EH (cell line): ENCODE data around the gene PKNOX2.
A peak's percentile ranks its signal among the peaks of the same experiment; 100 is the strongest.

Experiments used
- DNase-seq: peaks from one replicate; pipeline ENCODE4 v3.0.0-alpha.2; 2015; ENCODE audit warnings: low read depth

PKNOX2 gene

DNA sequence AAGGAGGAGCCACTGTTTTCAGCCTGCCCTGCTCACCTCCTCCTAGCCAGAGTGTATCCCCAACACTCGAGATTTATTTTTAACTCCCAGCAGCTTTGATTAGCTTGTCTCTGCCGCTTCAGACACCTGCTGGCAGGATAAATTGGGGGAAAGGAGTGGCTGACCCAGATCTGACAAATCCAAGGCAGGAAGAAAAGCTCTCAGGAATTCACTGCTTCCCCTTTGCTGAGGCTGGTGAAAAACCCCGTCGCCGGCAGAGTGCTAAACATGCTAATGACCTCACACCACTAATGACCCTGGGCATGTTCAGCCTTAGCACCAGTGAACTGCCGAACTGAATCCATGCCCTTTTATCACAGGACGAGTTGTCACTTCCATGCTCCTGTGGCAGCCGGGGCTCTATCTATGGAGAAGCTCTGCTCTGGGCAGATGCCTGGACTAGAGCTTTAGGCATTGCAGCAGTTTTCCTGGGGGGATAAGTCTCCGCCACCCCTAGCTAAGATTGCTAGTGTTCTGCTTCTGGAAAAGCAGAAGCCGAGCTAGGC, 279.3 kb downstream of the PKNOX2 start:
- DNase-seq, result no peak

DNA sequence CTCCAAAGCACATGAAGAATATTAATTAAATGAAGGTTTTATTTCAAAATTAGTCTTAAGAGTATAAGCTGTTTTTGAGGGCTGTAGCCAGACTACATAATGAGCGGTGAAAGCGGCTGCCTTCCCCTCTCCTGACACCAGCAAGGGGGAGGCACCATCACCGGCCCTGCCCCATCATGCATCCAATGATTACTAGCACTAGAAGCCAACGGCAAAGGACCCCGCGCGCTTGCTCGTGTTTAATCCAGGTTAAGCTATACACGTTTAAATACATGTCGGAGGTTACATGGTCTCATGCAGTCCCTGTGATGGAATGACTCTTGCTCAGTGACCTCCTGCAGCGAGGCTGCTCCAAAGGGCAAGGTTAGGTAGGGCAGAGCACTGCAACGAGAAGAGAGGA, 281.2 kb downstream of the PKNOX2 start:
- DNase-seq, result no peak

DNA sequence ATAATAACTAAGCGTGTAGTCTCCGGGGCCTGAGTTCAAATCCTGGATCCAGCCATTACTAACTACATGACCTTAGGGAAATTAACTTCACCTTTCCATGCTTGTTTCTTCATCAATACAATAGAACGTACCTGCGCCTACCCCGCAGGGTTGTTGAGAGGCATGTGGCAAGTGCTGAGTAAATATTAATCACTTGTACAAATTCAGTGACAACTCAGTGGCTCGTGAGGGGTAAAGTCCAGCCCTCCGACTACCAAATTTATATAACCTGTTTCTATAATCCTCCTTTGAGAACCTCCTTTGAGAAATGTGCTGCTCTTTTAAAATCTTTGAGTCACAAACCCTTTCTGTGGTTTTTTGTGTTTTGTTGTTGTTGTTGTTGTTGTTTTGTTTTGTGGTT, 281.7 kb downstream of the PKNOX2 start:
- no peak for DNase-seq

DNA sequence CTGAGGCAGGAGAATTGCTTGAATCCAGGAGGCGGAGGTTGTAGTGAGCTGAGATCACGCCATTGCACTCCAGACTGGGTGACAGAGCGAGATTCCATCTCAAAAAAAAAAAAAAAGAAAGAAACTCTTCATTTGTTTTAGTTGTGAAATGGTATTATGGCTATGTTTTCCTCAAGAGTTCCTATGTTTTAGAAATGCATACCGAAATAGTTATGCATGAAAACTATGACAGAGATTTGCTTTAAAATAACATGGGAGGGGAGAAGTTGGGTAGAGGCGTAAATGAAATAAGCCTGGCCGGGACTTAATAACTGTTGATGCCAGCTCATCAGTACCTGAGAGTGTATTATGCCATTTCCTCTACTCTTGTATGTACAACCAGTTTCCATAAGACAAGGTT, 283.2 kb downstream of the PKNOX2 start:
- DNase-seq, result no peak

DNA sequence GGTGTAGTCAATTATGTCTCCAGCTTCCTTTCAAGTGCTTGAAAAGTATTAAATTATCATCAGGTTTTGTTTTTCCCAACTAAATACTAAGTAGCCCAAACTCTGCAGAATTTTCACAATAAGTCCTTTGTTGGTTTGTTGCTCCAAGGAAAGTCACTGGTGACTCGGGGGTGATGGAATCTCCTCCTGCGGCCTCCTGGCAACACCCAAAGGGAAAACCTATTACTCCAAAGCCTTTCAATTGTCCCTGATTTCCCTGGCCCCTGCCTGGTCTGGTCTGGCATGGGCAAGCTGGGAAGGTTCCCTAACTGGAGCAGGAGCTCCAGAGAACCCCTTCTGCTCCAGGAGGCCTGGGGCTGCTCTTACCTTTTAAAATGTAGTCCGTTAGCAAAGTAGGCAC, 283.6 kb downstream of the PKNOX2 start:
- DNase-seq, result peak; percentile 46

DNA sequence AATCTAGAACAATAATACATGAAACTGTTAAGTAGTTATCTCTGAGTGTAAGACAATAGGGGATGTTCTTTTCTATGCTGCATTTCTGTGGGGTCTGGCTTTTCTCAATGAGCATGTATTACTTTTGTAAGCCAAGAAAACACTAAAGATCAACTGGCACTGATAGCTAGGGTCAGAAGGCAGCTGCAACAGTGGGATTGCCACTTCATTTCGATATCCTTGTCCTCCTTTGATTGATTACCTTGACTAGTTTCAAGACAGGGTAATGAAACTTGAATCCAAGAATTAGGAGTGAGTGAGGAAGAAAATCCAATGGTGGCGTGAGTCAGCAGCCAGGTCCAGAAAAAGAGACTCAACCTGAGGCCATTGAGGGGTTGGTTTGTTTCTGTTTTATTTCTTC, 285.0 kb downstream of the PKNOX2 start:
- DNase-seq, result no peak

DNA sequence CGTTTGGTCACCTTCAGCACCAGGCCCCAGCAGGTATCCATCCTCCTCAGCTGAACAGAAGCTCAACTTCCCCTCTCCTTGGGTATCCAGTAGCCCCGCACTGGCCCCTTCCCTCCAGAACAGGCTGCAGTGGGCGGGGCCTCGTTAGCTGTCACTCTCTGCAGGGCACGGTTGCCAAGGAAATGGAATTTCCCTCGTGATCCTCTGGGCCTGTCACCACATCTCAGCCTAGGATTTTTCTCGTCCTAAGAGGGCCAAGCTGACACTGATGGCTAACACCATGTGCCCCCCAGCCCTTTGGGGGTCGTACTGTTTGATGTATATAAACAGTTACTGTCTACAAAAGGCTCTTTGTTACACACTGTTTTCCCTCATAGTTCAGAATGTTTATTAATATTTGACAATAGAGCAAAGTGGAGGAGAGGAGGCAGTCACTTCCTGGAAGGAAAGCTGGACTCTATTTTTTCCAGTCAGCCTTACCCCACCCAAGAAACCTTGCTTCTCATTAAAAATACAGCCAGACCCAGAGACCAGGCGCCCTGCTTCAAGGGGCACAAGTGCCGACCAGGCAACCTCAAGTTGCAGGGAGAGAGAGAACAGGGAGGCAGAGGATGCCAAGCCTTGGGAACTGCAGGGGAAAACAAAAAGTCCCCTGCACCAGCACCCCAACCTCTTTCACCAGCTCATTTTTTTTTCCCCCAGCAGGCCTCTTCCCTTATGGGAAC, 287.0 kb downstream of the PKNOX2 start:
- DNase-seq, result peak; percentile 35

DNA sequence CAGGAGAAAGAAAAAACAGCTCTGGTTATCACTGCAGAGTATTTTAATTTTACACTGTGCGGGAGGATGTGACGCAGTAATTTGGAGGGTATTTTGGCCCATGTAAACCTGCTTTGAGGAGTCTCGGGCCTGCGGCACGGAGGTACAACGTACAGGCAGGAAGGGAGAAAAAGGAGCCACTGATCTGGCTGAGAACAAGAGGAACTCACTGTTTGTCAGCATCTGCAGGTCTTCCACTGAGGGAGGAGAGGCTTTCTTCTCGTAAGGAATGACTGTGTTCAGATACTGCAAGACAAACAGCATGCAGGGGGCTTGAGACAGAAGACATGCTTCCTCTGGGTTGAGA, 287.5 kb downstream of the PKNOX2 start:
- no peak for DNase-seq

DNA sequence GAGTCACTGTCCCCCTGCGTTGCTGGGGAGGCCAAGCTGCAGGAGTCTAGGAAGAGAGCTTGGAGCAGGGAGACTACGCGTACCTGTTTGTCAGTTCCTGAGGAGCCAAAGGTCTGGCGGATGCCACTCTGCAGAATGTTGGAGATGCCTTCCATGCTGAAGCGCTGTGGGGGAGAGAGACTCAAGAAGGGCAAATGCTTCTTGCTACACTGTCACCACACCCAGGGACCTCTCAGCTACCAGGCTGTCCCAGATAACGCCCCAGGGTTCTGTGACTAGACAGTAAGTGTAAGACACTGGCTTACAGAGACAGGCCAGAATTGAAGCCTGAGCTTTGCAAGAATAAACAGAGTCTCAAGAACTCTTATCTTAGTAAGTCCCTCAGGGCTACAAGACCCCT, 289.5 kb downstream of the PKNOX2 start:
- no peak for DNase-seq

DNA sequence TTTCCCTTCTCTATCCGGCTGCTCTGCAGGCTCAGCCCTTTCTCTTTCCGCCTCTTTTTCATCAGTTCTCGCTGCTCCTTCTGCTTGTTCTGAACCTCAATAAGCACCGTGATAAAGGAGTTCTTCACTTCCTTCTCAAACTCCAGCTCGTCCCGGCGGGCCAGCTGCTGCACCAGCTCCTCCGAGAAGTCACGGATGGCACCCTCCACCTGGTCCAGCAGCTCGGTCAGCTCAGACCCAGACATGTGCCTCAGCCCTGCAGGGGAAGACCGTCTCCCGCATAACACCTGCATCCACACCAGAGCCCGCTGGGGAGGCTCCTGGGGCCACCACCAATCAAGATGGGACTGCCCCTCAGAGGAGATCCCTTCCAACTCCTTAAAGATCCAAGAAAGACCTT, 291.3 kb downstream of the PKNOX2 start:
- no peak for DNase-seq

DNA sequence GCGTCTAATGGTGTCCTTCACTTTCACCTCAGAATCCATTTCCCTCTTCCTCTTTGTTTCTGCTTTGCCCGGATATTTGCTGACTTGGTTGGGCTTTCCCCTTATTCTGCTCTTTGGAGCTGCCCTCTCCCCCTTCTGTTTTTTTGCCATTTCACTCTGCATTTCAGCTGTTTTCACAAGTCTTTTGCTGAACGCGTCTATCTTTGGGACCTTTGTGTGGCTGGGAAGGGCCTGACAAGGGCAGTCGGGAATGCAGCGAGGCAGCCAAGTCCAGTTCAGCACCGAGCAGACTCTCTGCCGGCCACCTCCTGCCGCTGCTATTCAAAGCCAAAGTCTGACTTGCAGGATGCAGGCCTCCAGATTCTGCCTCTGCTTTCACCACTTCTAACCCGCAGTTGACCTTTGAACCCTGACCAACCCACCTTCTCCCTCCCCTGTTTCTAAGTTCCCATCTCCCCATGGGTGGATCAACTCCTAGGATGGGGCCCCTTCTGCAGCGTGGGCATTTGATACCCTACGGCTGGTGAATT, 293.3 kb downstream of the PKNOX2 start:
- peak; percentile 61 for DNase-seq

DNA sequence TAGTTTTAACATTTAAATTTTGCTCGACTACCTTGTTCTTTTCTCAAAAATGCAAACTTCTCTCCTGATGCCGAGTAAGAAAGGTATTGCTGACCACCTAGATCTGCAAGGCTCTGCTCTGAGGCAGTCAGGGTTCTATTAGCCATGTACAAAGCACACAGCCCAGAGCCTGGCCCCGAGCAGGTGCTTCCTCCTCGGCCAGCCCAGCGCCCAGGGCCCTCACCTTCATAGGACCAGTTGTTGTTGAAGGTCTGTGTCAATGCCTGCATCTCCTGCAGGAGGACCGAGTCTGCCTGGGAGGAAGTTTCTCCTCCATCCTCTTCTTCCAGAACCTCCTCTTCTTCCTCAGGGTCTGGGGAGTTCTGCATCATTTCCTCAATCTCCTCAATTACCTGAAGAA, 295.7 kb downstream of the PKNOX2 start:
- DNase-seq, result no peak

DNA sequence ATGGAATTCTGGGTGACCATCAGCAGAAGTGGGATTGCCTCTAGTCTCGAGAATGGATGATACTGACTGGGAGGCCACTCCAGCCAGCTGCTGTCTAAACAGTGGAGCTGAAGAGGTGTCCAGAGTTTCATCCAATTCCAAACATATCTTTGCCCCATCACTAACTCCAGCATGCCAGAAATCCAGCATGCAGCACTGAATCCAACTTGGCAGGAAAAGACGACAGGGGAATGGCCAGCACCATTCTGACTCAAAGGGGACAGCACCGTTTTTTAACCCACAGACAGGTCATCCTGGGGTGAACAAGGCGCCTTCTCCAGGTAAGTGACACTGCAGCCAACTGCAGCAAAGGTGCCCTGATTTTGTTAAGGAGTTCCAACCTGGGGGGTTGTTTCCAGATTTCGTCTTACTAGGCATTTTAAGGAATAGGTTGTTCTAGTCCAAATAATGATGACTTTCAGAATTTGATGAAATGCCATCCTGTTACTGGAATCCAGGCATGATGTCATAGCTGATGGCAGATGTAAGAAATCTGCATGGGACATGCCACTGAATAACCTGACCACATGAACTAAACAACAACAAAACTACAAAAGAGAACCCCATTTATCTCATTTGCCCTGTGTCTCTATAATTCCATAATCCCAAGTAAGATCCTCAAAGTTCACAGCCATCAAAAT, 299.2 kb downstream of the PKNOX2 start:
- no peak for DNase-seq

DNA sequence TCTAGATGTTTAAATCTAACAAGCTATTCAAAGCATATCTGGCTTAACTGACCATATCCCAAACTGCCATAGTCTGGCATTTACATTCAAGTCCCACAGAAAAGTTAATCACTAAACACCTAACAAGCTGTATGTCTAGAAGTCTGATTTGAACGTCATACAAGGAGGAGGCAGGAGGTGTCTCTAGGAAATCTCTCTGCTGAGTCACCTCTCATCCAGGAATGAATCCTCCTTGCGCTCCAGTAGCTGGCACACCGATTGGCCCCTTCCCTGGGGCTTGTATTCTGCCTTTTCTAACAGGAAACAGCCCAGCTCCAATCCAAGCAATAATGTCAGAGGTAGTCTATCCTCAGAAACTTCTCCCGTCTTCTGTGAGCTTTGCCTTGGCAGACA, 299.7 kb downstream of the PKNOX2 start:
- peak; percentile 32 for DNase-seq

DNA sequence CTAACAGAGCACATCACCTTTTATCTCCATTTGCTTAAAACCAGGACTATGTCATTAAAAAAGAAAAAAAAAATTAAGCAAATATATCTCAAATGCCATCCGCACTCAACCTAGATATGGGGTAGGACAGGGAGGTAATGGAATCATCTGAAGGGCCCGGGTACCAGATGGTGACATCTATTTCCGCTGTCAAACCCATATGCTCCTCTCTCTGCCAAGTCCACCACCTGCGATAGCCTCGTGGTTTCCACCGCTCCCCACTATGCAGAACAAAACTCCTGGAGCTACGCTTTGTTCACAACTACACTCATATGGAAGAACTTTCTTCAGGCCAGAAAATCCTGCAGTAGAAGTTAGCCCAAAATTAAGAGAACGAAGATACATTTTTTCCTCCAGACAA, 300.1 kb downstream of the PKNOX2 start:
- DNase-seq, result no peak

DNA sequence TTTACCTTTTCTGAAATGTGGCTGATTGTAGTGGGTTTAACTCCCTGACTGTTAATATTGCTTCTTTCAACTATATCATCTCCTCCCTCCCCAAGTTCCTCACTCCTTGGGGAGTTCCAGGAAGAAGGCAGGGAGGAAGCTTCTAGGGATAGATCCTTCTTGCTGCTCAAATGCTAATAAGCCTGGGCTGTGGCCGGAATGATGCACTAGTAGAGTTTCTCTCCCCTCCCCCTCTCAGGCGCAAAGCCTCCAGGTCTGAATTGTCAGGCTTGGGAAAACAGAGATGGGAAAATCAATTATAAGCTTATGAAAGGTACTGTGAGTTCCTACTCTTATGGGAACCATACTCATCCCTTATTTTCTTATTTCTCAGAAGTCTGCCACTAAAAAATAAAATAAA, 300.7 kb downstream of the PKNOX2 start:
- no peak for DNase-seq

DNA sequence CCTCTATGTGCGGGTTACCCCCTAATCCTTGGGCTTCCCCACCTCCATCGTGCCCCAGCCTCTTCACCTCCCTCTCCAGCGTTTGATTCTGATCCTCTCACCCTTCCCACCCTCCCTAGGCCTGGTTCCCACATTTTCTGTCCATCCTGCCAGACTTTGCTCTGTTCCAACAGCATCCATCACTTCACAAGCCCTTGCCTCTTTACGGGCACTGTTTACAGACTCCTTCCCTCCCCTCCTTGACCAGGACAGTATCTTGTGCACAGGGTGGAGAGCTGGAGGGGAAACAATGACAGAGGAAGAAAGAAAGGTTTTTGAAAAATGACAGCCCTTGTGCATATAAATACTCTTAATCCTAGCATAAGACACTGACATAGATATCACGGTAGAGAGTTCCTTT, 301.1 kb downstream of the PKNOX2 start:
- DNase-seq, result no peak

DNA sequence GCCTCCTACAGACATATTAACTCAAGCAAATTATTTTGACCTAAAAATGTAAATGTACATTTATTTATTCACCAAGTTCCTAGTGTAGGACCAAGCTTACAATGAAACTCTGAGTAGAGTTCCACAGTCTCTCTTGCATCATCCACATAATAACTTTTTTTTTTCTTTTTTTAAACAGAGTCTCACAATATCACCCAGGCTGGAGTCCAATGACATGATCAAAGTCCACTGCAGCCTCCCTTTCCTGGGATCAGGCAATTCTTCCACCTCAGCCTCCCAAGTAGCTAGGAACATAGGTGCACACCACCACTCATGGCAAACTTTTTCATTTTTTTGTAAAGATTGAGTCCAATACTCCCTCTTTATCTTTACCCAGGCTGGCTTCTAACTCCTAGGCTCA, 303.5 kb downstream of the PKNOX2 start:
- no peak for DNase-seq

DNA sequence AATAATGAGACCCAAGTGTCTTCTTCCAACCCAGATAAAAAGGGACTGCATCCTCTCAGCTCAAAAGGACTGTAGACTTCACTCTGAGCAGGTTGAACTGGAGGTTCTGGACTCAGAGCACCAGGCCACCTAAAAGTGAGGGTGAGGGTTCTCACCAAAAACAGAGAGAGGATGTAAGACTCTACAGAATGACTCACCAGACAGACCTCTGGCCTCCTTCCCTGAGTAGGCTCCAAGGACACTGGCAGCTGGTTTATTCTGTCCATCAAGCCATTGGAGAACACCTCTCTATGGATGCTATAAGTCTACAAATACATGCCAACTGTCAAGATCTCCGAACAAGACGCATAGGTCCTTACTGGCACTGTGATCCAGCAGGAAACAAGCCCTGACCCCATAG, 304.3 kb downstream of the PKNOX2 start:
- peak; percentile 10 for DNase-seq

DNA sequence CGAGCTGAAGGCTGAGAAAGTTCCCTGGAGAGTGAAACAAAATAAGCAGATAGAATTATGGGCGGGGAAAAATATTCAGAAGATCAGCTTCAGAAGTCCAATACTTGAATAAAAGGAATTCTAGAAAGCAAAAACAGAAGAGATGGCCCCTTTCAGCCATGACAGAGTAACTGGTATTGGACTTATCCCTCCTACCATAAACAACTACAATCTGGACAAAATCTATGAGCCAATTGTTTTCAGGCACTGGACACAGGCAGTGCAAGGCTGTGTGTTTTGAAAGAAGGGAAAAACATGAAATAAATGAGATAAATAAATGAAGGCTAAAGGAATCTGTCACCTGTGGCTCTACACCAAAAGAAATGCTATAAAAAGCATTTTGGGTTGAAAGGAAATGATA, 305.8 kb downstream of the PKNOX2 start:
- no peak for DNase-seq

DNA sequence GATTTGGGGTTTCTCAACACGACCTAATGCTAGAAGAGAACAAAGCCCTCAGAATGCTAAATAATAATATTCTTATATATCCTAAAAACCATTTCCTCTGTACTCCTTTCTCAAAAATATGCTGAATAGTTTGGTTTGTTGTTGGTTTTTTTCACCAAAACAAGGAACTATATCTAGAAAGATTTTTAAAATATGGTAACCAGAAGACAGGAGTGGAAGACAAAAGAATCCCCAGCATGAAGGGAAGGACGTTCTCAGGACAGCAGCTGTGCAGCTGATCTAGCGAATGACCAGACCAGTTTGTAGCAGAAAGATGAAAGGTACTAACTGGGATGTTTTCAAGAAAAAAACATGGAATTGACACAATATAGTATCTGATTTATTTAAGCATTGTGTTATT, 312.2 kb downstream of the PKNOX2 start:
- DNase-seq, result no peak

DNA sequence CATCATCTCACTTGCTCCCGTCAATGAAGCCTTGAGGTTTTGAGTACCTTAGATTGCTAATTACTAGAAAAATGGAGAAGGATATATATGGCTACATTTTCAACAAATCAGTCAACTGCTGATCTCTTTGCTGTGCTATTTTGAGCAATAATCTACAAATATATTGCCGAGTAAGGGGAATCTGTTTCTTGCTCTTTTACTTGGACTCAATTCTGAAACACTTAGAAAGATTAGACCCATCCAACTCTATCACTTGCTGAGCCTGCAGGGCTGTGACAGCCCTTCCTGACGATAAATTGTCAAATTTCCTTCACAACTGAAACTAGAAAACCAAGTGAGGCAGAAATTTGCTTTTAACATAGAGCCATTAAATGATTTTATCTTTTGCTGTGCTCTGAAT, 314.6 kb downstream of the PKNOX2 start:
- no peak for DNase-seq

DNA sequence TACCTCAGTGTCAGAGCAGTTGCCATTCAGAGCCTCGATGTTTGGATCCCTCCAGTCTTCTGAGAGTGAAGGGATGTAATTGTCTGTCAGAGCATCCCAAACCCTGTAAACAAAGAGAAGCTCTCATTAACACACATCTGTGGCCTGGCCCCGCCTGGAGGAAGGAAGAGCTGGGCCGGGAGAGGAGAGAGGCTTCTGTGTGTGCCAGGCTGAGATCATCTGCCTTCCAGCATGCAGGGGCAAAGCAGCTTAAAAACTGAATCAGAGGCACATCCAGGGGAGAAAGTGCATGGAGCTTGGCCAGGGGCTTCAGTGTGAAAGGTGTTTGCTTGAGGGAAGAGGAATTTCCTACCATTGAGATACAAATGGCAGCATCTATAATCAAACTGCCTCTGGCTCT, 317.0 kb downstream of the PKNOX2 start:
- no peak for DNase-seq
